Upper lobe of left lung (tissue), 4 donors: ENCODE measurements around the gene TSPAN5.

Experiments
- POLR2A ChIP-seq, 4 donors: fragments of 450-650 bp; IDR thresholded peaks; one replicate each; pipeline ENCODE4 v1.5.1; 2016 to 2017; ENCODE audit warnings: antibody characterized with exemption in 4 of 4, mild to moderate bottlenecking in 2 of 4
- POLR2AphosphoS5 ChIP-seq, 2 donors: sonication (generic); formaldehyde crosslinking; IDR thresholded peaks; one replicate each; pipeline ENCODE4 v1.5.1; 2017; ENCODE audit warnings: antibody characterized with exemption in 2 of 2
- TF ChIP-seq, protein P1 (sequence below), 6 experiments: fragments of 450-650 bp in 4 of 6; fragments of 200-600 bp in 2 of 6; sonication (generic) in 2 of 6; IDR thresholded peaks; one replicate each; pipeline ENCODE4 v1.5.1; 2016 to 2019; ENCODE audit warnings: antibody characterized with exemption in 6 of 6

DNA sequence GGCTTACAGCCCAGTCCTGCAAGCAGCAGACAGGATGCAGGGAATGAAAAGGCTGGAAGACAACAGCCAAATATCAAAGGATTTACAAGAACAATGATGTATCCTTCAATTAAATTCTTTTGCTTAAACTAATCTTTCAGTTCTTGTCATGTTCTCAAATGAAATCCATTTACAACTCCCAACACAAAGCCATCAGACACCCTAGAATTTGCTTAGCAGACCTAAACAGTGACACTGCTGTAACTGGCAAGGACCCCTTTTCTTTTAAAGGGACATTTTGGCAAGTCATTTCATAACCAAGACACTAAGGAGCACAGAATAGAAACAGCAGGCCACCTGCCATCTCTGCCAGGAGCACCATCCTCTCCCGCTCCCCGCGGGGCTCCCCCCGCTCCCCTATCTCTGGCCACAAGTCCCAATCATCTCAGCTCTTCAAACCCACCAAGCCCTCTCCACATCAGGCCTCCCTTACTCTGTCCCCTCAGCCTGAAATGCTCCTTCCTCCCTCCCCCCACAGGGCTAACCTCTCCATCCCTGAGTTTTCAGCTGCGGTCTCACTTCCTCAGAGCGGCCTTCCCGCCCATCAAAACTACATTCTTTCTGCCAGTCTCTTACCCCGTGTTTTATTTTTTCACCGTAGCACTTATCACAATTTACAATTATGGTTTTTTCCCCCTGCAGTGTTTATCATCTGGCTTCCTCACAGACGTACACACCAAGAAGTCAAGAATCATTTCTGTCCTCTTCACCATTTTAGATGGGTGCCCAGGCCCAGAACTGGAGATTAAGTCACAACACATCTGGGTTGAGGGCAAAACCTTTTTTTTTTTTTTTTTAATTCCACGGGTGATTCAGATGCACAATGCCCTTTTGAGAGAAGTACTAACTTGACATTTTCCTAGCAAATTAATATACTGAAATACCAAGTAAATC lies 45.8 kb downstream of the TSPAN5 start:
- TF ChIP-seq, protein P1, sequence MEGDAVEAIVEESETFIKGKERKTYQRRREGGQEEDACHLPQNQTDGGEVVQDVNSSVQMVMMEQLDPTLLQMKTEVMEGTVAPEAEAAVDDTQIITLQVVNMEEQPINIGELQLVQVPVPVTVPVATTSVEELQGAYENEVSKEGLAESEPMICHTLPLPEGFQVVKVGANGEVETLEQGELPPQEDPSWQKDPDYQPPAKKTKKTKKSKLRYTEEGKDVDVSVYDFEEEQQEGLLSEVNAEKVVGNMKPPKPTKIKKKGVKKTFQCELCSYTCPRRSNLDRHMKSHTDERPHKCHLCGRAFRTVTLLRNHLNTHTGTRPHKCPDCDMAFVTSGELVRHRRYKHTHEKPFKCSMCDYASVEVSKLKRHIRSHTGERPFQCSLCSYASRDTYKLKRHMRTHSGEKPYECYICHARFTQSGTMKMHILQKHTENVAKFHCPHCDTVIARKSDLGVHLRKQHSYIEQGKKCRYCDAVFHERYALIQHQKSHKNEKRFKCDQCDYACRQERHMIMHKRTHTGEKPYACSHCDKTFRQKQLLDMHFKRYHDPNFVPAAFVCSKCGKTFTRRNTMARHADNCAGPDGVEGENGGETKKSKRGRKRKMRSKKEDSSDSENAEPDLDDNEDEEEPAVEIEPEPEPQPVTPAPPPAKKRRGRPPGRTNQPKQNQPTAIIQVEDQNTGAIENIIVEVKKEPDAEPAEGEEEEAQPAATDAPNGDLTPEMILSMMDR (IDR thresholded peaks at IDR 0.05), result no peak
- TF ChIP-seq POLR2A (IDR thresholded peaks at IDR 0.05) (no peak), POLR2AphosphoS5 (IDR thresholded peaks at IDR 0.05) (no peak)
